Measurements from ENCODE around the gene COG5. TPM values are rescaled to one million over a fixed set of nuclear protein-coding genes. Genes with fewer than 3 reads are reported as not detected.
"Not testable (repeated sequence)": the region's sequence is repeated elsewhere in the genome, so short reads cannot be mapped to it uniquely, and the experiment has no call there.

The COG5 gene
- total RNA-seq, 1 donor from 2014 or later: 29.5 TPM

- H3K9me3 Mint-ChIP-seq (ENCODE audit: unreplicated experiment): no peaks in the 10 kb centered on the region
- no peak for DNase-seq
- H3K4me1 Mint-ChIP-seq (ENCODE audit: low read depth, unreplicated experiment): peaks cover 4% of the 10 kb centered on the region
- no peaks in the 10 kb centered on the region for H3K27me3 Mint-ChIP-seq (ENCODE audit: unreplicated experiment)
- H3K36me3 Mint-ChIP-seq (ENCODE audit: unreplicated experiment): no peaks in the 10 kb centered on the region
- no peak for TF ChIP-seq CTCF (IDR thresholded peaks at IDR 0.05; ENCODE audit: partially characterized antibody, unreplicated experiment)
- no peak overlapping the region for H3K27ac Mint-ChIP-seq (ENCODE audit: unreplicated experiment)
- H3K4me3 Mint-ChIP-seq (ENCODE audit: unreplicated experiment): no peak overlapping the region
Observed at GRCh38 chr7:107232568-107233090, 331.1 kb downstream of the COG5 start.

GRCh38 chr7:107230334-107230733, 333.4 kb downstream of the COG5 start:
- H3K9me3 Mint-ChIP-seq (ENCODE audit: unreplicated experiment): no peaks in the 10 kb centered on the region
- H3K36me3 Mint-ChIP-seq (ENCODE audit: unreplicated experiment): no peaks in the 10 kb centered on the region
- H3K27me3 Mint-ChIP-seq (ENCODE audit: unreplicated experiment): no peaks in the 10 kb centered on the region
- H3K27ac Mint-ChIP-seq (ENCODE audit: unreplicated experiment): no peak overlapping the region
- no peak for TF ChIP-seq CTCF (IDR thresholded peaks at IDR 0.05; ENCODE audit: partially characterized antibody, unreplicated experiment)
- H3K4me1 Mint-ChIP-seq (ENCODE audit: low read depth, unreplicated experiment): peaks cover 4% of the 10 kb centered on the region
- DNase-seq: no peak
- no peak overlapping the region for H3K4me3 Mint-ChIP-seq (ENCODE audit: unreplicated experiment)

GRCh38 chr7:107228291-107228690, 335.4 kb downstream of the COG5 start:
- H3K4me3 Mint-ChIP-seq (ENCODE audit: unreplicated experiment): no peak overlapping the region
- H3K27ac Mint-ChIP-seq (ENCODE audit: unreplicated experiment): no peak overlapping the region
- peaks cover 8% of the 10 kb centered on the region for H3K4me1 Mint-ChIP-seq (ENCODE audit: low read depth, unreplicated experiment)
- DNase-seq: no peak
- no peaks in the 10 kb centered on the region for H3K36me3 Mint-ChIP-seq (ENCODE audit: unreplicated experiment)
- H3K9me3 Mint-ChIP-seq (ENCODE audit: unreplicated experiment): peaks cover 4% of the 10 kb centered on the region
- no peaks in the 10 kb centered on the region for H3K27me3 Mint-ChIP-seq (ENCODE audit: unreplicated experiment)
- TF ChIP-seq CTCF (IDR thresholded peaks at IDR 0.05; ENCODE audit: partially characterized antibody, unreplicated experiment): no peak

GRCh38 chr7:107224374-107225223, 339.1 kb downstream of the COG5 start:
- Mint-ChIP-seq H3K4me3 (ENCODE audit: unreplicated experiment) (peak overlapping the region; percentile 52), H3K27me3 (ENCODE audit: unreplicated experiment) (no peaks in the 10 kb centered on the region), H3K36me3 (ENCODE audit: unreplicated experiment) (no peaks in the 10 kb centered on the region), H3K27ac (ENCODE audit: unreplicated experiment) (peak overlapping the region; percentile 91), H3K4me1 (ENCODE audit: low read depth, unreplicated experiment) (peaks cover 14% of the 10 kb centered on the region), H3K9me3 (ENCODE audit: unreplicated experiment) (peaks cover 4% of the 10 kb centered on the region)
- no peak for TF ChIP-seq CTCF (IDR thresholded peaks at IDR 0.05; ENCODE audit: partially characterized antibody, unreplicated experiment)
- no peak for DNase-seq

- not testable (repeated sequence) for H3K4me3 Mint-ChIP-seq (ENCODE audit: unreplicated experiment); DNase-seq; H3K27me3 Mint-ChIP-seq (ENCODE audit: unreplicated experiment); H3K36me3 Mint-ChIP-seq (ENCODE audit: unreplicated experiment); H3K9me3 Mint-ChIP-seq (ENCODE audit: unreplicated experiment); H3K27ac Mint-ChIP-seq (ENCODE audit: unreplicated experiment)
- H3K4me1 Mint-ChIP-seq (ENCODE audit: low read depth, unreplicated experiment): peaks cover 14% of the 10 kb centered on the region
Observed at GRCh38 chr7:107220806-107221205, 342.9 kb downstream of the COG5 start.
